Loucy (cell line): ENCODE results near the gene SLC12A4.
"Not testable (repeated sequence)": the region's sequence is repeated elsewhere in the genome, so short reads cannot be mapped to it uniquely, and the experiment has no call there.

ENCODE experiments used
- CTCF ChIP-seq: fragments of 200-600 bp; sonication (generic); conservative IDR thresholded peaks from 2 replicates; pipeline ENCODE4 v1.5.1; 2014; ENCODE audit warnings: mild to moderate bottlenecking, antibody characterized with exemption, low read length
- EZH2phosphoT487 ChIP-seq: fragments of 200-600 bp; IDR thresholded peaks from 2 replicates; pipeline ENCODE4 v1.6.1; 2018; ENCODE audit warnings: antibody characterized with exemption, mild to moderate bottlenecking, moderate library complexity, borderline replicate concordance

- not testable (repeated sequence) for TF ChIP-seq CTCF, EZH2phosphoT487
Observed at GRCh38 chr16:67998231-67998778, 29.9 kb upstream of the SLC12A4 start.
